Neural progenitor cell (in vitro differentiated cells): ENCODE results near the gene MAVS. TPM values are rescaled to one million over a fixed set of nuclear protein-coding genes. Genes with fewer than 3 reads are reported as not detected.
"Not testable (repeated sequence)": the region's sequence is repeated elsewhere in the genome, so short reads cannot be mapped to it uniquely, and the experiment has no call there.

Experiments
- DNase-seq: peaks from one replicate; pipeline ENCODE4 v3.0.0-alpha.2; 2016; ENCODE audit warnings: low spot score
- H2AFZ ChIP-seq: fragments of 200-600 bp; sonication (generic); replicated peaks from 2 replicates; pipeline ENCODE4 v1.6.1; 2016; ENCODE audit warnings: antibody characterized with exemption
- H3F3A ChIP-seq: fragments of 200-600 bp; sonication (generic); 2 replicates; pipeline ENCODE4 v1.6.1; 2016; ENCODE audit warnings: antibody characterized with exemption, low read depth
- H3K27ac ChIP-seq: fragments of 200-600 bp; sonication (generic); 2 replicates; pipeline ENCODE4 v1.5.1; 2016; ENCODE audit warnings: mild to moderate bottlenecking
- H3K27me3 ChIP-seq: fragments of 200-600 bp; sonication (generic); 2 replicates; pipeline ENCODE4 v1.6.1; 2016; ENCODE audit warnings: mild to moderate bottlenecking, moderate library complexity
- H3K36me3 ChIP-seq: fragments of 200-600 bp; sonication (generic); 2 replicates; pipeline ENCODE4 v1.5.1; 2016
- H3K4me1 ChIP-seq: fragments of 200-600 bp; sonication (generic); 2 replicates; pipeline ENCODE4 v1.6.1; 2016; ENCODE audit warnings: mixed run types
- H3K4me2 ChIP-seq: fragments of 200-600 bp; sonication (generic); 2 replicates; pipeline ENCODE4 v1.6.1; 2016
- H3K4me3 ChIP-seq: fragments of 200-600 bp; sonication (generic); 2 replicates; pipeline ENCODE4 v1.5.1; 2016
- H3K79me2 ChIP-seq: fragments of 200-600 bp; sonication (generic); 2 replicates; pipeline ENCODE4 v1.6.1; 2016; ENCODE audit warnings: low read depth
- H3K9ac ChIP-seq: fragments of 200-600 bp; sonication (generic); 2 replicates; pipeline ENCODE4 v1.6.1; 2016
- H3K9me3 ChIP-seq: fragments of 200-600 bp; sonication (generic); 2 replicates; pipeline ENCODE4 v1.5.1; 2016; ENCODE audit warnings: low read depth
- H4K20me1 ChIP-seq: fragments of 200-600 bp; sonication (generic); 2 replicates; pipeline ENCODE4 v1.6.1; 2016; ENCODE audit warnings: low read depth
- H3K27ac Mint-ChIP-seq: 3 replicates; pipeline ENCODE4 v1.8.0; 2021; ENCODE audit warnings: mixed read lengths
- H3K27me3 Mint-ChIP-seq: 2 replicates; pipeline ENCODE4 v1.8.0; 2022; ENCODE audit warnings: low read depth, mild to moderate bottlenecking, inconsistent platforms, moderate library complexity, mixed read lengths; ENCODE audit not compliant: insufficient read depth
- H3K36me3 Mint-ChIP-seq: 3 replicates; pipeline ENCODE4 v1.8.0; 2021; ENCODE audit warnings: mixed read lengths
- H3K4me1 Mint-ChIP-seq: 3 replicates; pipeline ENCODE4 v1.8.0; 2021; ENCODE audit warnings: mixed read lengths
- H3K4me3 Mint-ChIP-seq: 3 replicates; pipeline ENCODE4 v1.8.0; 2021; ENCODE audit warnings: mild to moderate bottlenecking, moderate library complexity, mixed read lengths
- H3K9me3 Mint-ChIP-seq: 3 replicates; pipeline ENCODE4 v1.8.0; 2020; ENCODE audit warnings: mixed read lengths
- CTCF ChIP-seq: fragments of 200-600 bp; sonication (generic); IDR thresholded peaks from 2 replicates; pipeline ENCODE4 v1.5.1; 2017; ENCODE audit warnings: antibody characterized with exemption, mild to moderate bottlenecking
- EZH2 ChIP-seq: fragments of 200-600 bp; sonication (generic); IDR thresholded peaks from 2 replicates; pipeline ENCODE4 v1.6.1; 2017; ENCODE audit warnings: antibody characterized with exemption, mild to moderate bottlenecking, moderate library complexity
- EZH2phosphoT487 ChIP-seq: fragments of 200-600 bp; sonication (generic); IDR thresholded peaks from 2 replicates; pipeline ENCODE4 v1.6.1; 2017; ENCODE audit warnings: antibody characterized with exemption
- total RNA-seq: library from RNA; depleted of rRNA; stranded (reverse); fragments of >200 nt; gene quantifications from 2 replicates; pipeline ENCODE4 v1.2.3, GENCODE V29; 2015; ENCODE audit warnings: low replicate concordance

Gene MAVS
- total RNA-seq, 1 donor from 2014 or later, result 14.1 TPM

GRCh38 chr20:3836132-3836531 lies 10.5 kb upstream of the MAVS start:
- Mint-ChIP-seq H3K36me3 (peaks cover 3% of the 10 kb centered on the region), H3K4me3 (no peak overlapping the region), H3K27me3 (no peaks in the 10 kb centered on the region), H3K4me1 (no peaks in the 10 kb centered on the region), H3K27ac (no peak overlapping the region), H3K9me3 (peaks cover 2% of the 10 kb centered on the region)
- no peaks in the 10 kb centered on the region for H3K79me2 ChIP-seq
- no peak overlapping the region for H2AFZ ChIP-seq
- TF ChIP-seq EZH2, result no peak
- TF ChIP-seq EZH2phosphoT487, result no peak
- TF ChIP-seq CTCF, result no peak
- no peaks in the 10 kb centered on the region for H3F3A ChIP-seq
- no peak for DNase-seq
- no peak overlapping the region for H3K9ac ChIP-seq
- H3K9me3 ChIP-seq, result no peaks in the 10 kb centered on the region
- no peak overlapping the region for H3K4me2 ChIP-seq
- no peak overlapping the region for H3K4me3 ChIP-seq
- no peaks in the 10 kb centered on the region for H3K36me3 ChIP-seq
- H3K27me3 ChIP-seq, result no peaks in the 10 kb centered on the region
- no peak overlapping the region for H3K27ac ChIP-seq
- no peaks in the 10 kb centered on the region for H3K4me1 ChIP-seq
- H4K20me1 ChIP-seq, result no peaks in the 10 kb centered on the region

GRCh38 chr20:3839328-3839727 lies 7.3 kb upstream of the MAVS start:
- no peaks in the 10 kb centered on the region for H3K27me3 ChIP-seq
- H2AFZ ChIP-seq, result peak overlapping the region; percentile 24
- no peak overlapping the region for H3K27ac ChIP-seq
- H3K79me2 ChIP-seq, result no peaks in the 10 kb centered on the region
- H4K20me1 ChIP-seq, result no peaks in the 10 kb centered on the region
- Mint-ChIP-seq H3K27me3 (no peaks in the 10 kb centered on the region), H3K4me1 (no peaks in the 10 kb centered on the region), H3K4me3 (no peak overlapping the region), H3K36me3 (no peaks in the 10 kb centered on the region), H3K9me3 (peaks cover 2% of the 10 kb centered on the region), H3K27ac (no peak overlapping the region)
- H3K4me2 ChIP-seq, result no peak overlapping the region
- H3K4me3 ChIP-seq, result no peak overlapping the region
- H3K9me3 ChIP-seq, result no peaks in the 10 kb centered on the region
- DNase-seq, result peak; percentile 25
- H3K9ac ChIP-seq, result no peak overlapping the region
- H3F3A ChIP-seq, result no peaks in the 10 kb centered on the region
- H3K4me1 ChIP-seq, result no peaks in the 10 kb centered on the region
- H3K36me3 ChIP-seq, result no peaks in the 10 kb centered on the region
- TF ChIP-seq EZH2phosphoT487, result no peak
- no peak for TF ChIP-seq CTCF
- TF ChIP-seq EZH2, result no peak

- H3K4me1 ChIP-seq, H3K36me3 Mint-ChIP-seq, H3K4me3 ChIP-seq, H2AFZ ChIP-seq, H3K79me2 ChIP-seq, H3K36me3 ChIP-seq, H3K27ac ChIP-seq, H3K9me3 ChIP-seq, H3K9me3 Mint-ChIP-seq, H3K27me3 Mint-ChIP-seq, H4K20me1 ChIP-seq, DNase-seq, H3K27me3 ChIP-seq, H3K4me2 ChIP-seq, H3K4me3 Mint-ChIP-seq, H3K27ac Mint-ChIP-seq, H3K9ac ChIP-seq, H3K4me1 Mint-ChIP-seq, H3F3A ChIP-seq: not testable (repeated sequence)
Measured at GRCh38 chr20:3840201-3840600, 6.4 kb upstream of the MAVS start.

DNA sequence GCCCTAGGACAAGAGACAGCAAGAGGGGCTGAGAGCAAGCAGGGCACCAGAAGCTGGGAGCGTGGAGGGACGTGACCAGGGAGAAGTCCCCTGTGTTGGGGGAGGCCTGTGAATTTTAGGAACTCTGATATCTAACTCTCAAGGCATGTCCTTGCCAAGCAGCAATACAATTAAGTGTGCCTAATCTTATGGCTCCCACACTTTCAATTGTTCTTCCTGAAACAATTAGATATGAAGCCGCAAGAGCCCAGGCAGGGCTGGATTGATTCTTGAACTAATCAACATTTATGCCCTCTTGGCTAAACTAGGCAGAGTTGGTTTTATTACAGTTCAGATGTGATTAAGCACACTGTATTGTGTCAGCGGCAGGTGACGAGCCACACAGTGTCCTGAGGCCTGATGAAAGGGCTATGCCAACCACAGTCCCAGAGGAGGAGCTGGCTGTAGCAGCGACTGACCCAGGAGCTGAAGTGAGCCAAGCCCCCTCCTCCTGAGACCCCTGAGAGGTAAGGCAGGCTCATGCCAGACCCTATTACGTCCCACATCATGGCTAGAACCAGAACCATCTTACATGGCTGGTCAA lies 4.2 kb upstream of the MAVS start:
- no peak for DNase-seq
- Histone ChIP-seq H3K27me3 (no peaks in the 10 kb centered on the region), H2AFZ (no peak overlapping the region), H3K79me2 (peaks cover 4% of the 10 kb centered on the region), H3K4me2 (no peak overlapping the region), H4K20me1 (no peaks in the 10 kb centered on the region), H3K27ac (no peak overlapping the region), H3K4me1 (peaks cover 1% of the 10 kb centered on the region), H3F3A (peaks cover 5% of the 10 kb centered on the region), H3K9ac (no peak overlapping the region), H3K4me3 (no peak overlapping the region), H3K36me3 (no peaks in the 10 kb centered on the region), H3K9me3 (no peaks in the 10 kb centered on the region)
- Mint-ChIP-seq H3K27me3 (peaks cover 4% of the 10 kb centered on the region), H3K9me3 (no peaks in the 10 kb centered on the region), H3K4me3 (no peak overlapping the region), H3K4me1 (peaks cover 6% of the 10 kb centered on the region), H3K36me3 (no peaks in the 10 kb centered on the region), H3K27ac (no peak overlapping the region)
- no peak for TF ChIP-seq EZH2phosphoT487
- no peak for TF ChIP-seq EZH2
- TF ChIP-seq CTCF, result no peak
